Measurements from ENCODE around the gene CPXM2.

DNA sequence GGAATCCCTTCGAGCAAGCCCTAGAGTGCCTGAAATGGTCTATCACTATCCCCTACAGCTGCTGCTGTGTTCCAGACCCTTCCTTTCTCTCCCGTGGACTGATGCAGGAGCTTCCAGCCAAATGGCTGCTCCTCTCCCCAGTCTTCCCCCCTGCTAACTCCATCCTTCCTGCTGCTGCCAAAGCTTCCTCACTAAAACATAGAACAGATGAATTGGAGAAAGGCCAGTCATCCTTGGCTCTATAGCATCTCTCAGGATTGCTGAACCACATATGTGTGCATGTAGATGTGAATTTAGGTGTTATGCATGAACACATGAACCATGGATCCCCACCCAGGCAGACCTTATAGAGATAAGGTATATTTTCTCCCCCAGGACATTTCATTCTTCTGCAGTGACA, 164.8 kb downstream of the CPXM2 start:
- TF ChIP-seq CTCF (IDR thresholded peaks at IDR 0.05; ENCODE audit: poor library complexity) (no peak), EZH2 (IDR thresholded peaks at IDR 0.05; ENCODE audit: borderline replicate concordance) (no peak)
